ENCODE measurements around the gene PATJ. TPM values are rescaled to one million over a fixed set of nuclear protein-coding genes. Genes with fewer than 3 reads are reported as not detected.

Gene PATJ
- total and polyA plus RNA-seq, 2 donors (not counting 1 experiment from before 2014, with no cell fraction given) = 8.0 to 45.3 TPM

DNA sequence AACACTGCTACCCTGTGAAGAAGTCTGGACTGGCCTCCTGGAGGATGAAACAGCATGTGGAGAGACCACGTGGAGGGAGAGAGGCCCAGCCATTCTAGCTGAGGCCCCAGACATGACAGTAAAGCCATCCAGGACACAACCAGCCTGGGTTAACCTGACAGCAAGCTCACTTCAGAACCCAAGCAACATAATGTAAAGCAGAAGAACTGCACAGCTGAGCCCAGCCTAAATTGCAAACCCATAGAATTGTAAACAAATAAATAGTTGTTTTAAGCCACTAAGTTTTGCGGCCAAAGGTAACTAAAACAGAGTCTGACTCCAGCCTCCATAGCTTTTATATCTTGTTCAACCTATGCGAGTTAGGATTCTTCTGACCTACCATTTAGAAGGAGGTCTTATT is 355.2 kb downstream of the PATJ start:
- H3K4me2 ChIP-seq (replicated peaks; ENCODE audit: low read depth, low read length, poor library complexity, severe bottlenecking) = no peak overlapping the region
- ATAC-seq (ENCODE audit: low read depth) = no peak

GRCh38 chr1:62100442-62100841 is 358.2 kb downstream of the PATJ start:
- 100% methylated on average over 1 of the region's 2 CpGs for WGBS (ENCODE audit: insufficient coverage)
- Histone ChIP-seq H4K20me1 (ENCODE audit: control insufficient read depth, insufficient read depth, low read length, poor library complexity, severe bottlenecking) (no peaks in the 10 kb centered on the region), H3K4me3 (ENCODE audit: control extremely low read depth in 1 of 5, extremely low read depth in 1 of 5, insufficient read depth in 1 of 5, low read depth in 2 of 5, low read length in 4 of 5) (no peak overlapping the region), H3K4me1 (ENCODE audit: control insufficient read depth in 2 of 2, insufficient read depth in 2 of 2, low read length in 2 of 2) (no peaks in the 10 kb centered on the region), H2AFZ (ENCODE audit: insufficient read depth, low read depth, low read length, poor library complexity, severe bottlenecking) (no peak overlapping the region), H3K36me3 (replicated peaks in 1 of 2; ENCODE audit: control extremely low read depth in 1 of 2, control insufficient read depth in 1 of 2, extremely low read depth in 1 of 2, insufficient read depth in 2 of 2, low read length in 1 of 2) (no peaks in the 10 kb centered on the region), H3K79me2 (ENCODE audit: control insufficient read depth, insufficient read depth, low read length) (no peaks in the 10 kb centered on the region), H3K27me3 (replicated peaks in 1 of 4; ENCODE audit: control extremely low read depth in 1 of 4, control insufficient read depth in 3 of 4, insufficient read depth in 4 of 4, low read length in 3 of 4) (no peaks in the 10 kb centered on the region), H3K9ac (ENCODE audit: low read length) (no peak overlapping the region), H3K9me3 (ENCODE audit: control extremely low read depth in 1 of 3, control insufficient read depth in 2 of 3, insufficient read depth in 1 of 3, low read length in 2 of 3) (no peaks in the 10 kb centered on the region), H3K4me2 (replicated peaks; ENCODE audit: low read depth, low read length, poor library complexity, severe bottlenecking) (no peak overlapping the region), H3K27ac (ENCODE audit: low read length in 2 of 2) (no peak overlapping the region)
- TF ChIP-seq, protein P1, sequence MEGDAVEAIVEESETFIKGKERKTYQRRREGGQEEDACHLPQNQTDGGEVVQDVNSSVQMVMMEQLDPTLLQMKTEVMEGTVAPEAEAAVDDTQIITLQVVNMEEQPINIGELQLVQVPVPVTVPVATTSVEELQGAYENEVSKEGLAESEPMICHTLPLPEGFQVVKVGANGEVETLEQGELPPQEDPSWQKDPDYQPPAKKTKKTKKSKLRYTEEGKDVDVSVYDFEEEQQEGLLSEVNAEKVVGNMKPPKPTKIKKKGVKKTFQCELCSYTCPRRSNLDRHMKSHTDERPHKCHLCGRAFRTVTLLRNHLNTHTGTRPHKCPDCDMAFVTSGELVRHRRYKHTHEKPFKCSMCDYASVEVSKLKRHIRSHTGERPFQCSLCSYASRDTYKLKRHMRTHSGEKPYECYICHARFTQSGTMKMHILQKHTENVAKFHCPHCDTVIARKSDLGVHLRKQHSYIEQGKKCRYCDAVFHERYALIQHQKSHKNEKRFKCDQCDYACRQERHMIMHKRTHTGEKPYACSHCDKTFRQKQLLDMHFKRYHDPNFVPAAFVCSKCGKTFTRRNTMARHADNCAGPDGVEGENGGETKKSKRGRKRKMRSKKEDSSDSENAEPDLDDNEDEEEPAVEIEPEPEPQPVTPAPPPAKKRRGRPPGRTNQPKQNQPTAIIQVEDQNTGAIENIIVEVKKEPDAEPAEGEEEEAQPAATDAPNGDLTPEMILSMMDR (IDR thresholded peaks at IDR 0.05) = no peak
- TF ChIP-seq EZH2 (IDR thresholded peaks at IDR 0.05; ENCODE audit: borderline replicate concordance, insufficient read depth, low read depth, low read length, poor library complexity, severe bottlenecking) = no peak
- no peaks in the 10 kb centered on the region for H3K27me3 Mint-ChIP-seq
- DNase-seq = no peak
- POLR2A ChIA-PET = no interaction called here
- no peaks in the 10 kb centered on the region for H3K4me1 Mint-ChIP-seq
- CTCF ChIA-PET = no interaction called here
- no peak overlapping the region for H3K4me3 Mint-ChIP-seq
- H3K9me3 Mint-ChIP-seq (ENCODE audit: insufficient read depth) = peaks cover 2% of the 10 kb centered on the region
- no peak overlapping the region for H3K27ac Mint-ChIP-seq
- intact Hi-C loops (cut with micrococcal nuclease) = no loop called here
- ATAC-seq (ENCODE audit: low read depth) = no peak

More for the DNA sequence above, 355.2 kb downstream of the PATJ start:
- no peak for DNase-seq
- H3K9me3 Mint-ChIP-seq (ENCODE audit: insufficient read depth) = peaks cover 2% of the 10 kb centered on the region
- H3K36me3 ChIP-seq (replicated peaks in 1 of 2; ENCODE audit: control extremely low read depth in 1 of 2, control insufficient read depth in 1 of 2, extremely low read depth in 1 of 2, insufficient read depth in 2 of 2, low read length in 1 of 2) = no peaks in the 10 kb centered on the region
- intact Hi-C loops (cut with micrococcal nuclease) = no loop called here
- H2AFZ ChIP-seq (ENCODE audit: insufficient read depth, low read depth, low read length, poor library complexity, severe bottlenecking) = no peak overlapping the region
- no peak overlapping the region for H3K4me3 ChIP-seq (ENCODE audit: control extremely low read depth in 1 of 5, extremely low read depth in 1 of 5, insufficient read depth in 1 of 5, low read depth in 2 of 5, low read length in 4 of 5)
- H3K27ac Mint-ChIP-seq = no peak overlapping the region
- no peaks in the 10 kb centered on the region for H3K4me1 ChIP-seq (ENCODE audit: control insufficient read depth in 2 of 2, insufficient read depth in 2 of 2, low read length in 2 of 2)
- H3K79me2 ChIP-seq (ENCODE audit: control insufficient read depth, insufficient read depth, low read length) = no peaks in the 10 kb centered on the region
- H3K4me3 Mint-ChIP-seq = no peak overlapping the region
- H4K20me1 ChIP-seq (ENCODE audit: control insufficient read depth, insufficient read depth, low read length, poor library complexity, severe bottlenecking) = no peaks in the 10 kb centered on the region
- no peaks in the 10 kb centered on the region for H3K9me3 ChIP-seq (ENCODE audit: control extremely low read depth in 1 of 3, control insufficient read depth in 2 of 3, insufficient read depth in 1 of 3, low read length in 2 of 3)
- no peaks in the 10 kb centered on the region for H3K27me3 ChIP-seq (replicated peaks in 1 of 4; ENCODE audit: control extremely low read depth in 1 of 4, control insufficient read depth in 3 of 4, insufficient read depth in 4 of 4, low read length in 3 of 4)
- 75% methylated on average over 1 of the region's 3 CpGs for WGBS (ENCODE audit: insufficient coverage)
- no peaks in the 10 kb centered on the region for H3K27me3 Mint-ChIP-seq
- H3K27ac ChIP-seq (ENCODE audit: low read length in 2 of 2) = no peak overlapping the region
- no peak overlapping the region for H3K9ac ChIP-seq (ENCODE audit: low read length)
- ChIA-PET CTCF (interaction anchor here (5.2 kb wide), 1 partner anchor 14 kb away, joined by 21 read pairs; no protein-coding TSS in a partner anchor), POLR2A (no interaction called here)
- no peaks in the 10 kb centered on the region for H3K4me1 Mint-ChIP-seq
- TF ChIP-seq, protein P1 (IDR thresholded peaks at IDR 0.05) = no peak
- no peak for TF ChIP-seq EZH2 (IDR thresholded peaks at IDR 0.05; ENCODE audit: borderline replicate concordance, insufficient read depth, low read depth, low read length, poor library complexity, severe bottlenecking)
